HepG2 (cell line): ENCODE results near the gene EED. TPM values are rescaled to one million over a fixed set of nuclear protein-coding genes. Genes with fewer than 3 reads are reported as not detected.

Experiments
- ELF3 ChIP-seq: IDR thresholded peaks from 2 replicates; pipeline ENCODE4 v1.6.1; 2016; ENCODE audit warnings: missing genetic modification reagents, missing compliant biosample characterization
- GABPA ChIP-seq, 2 experiments: IDR thresholded peaks; 2 replicates each; pipeline ENCODE4 v1.6.1; 2011 to 2016; ENCODE audit warnings: low read depth in 2 of 2, low read length in 1 of 2, missing biosample characterization in 1 of 2, missing genetic modification characterization in 1 of 2
- HOMEZ ChIP-seq: IDR thresholded peaks from 2 replicates; pipeline ENCODE4 v1.6.1; 2016; ENCODE audit warnings: low read depth
- IKZF4 ChIP-seq: sonication (generic); formaldehyde crosslinking; IDR thresholded peaks from 2 replicates; pipeline ENCODE4 v1.5.1; 2020; ENCODE audit warnings: borderline replicate concordance, mild to moderate bottlenecking, low read depth, missing genetic modification reagents; ENCODE audit errors: not compliant biosample characterization
- KDM5A ChIP-seq: fragments of 200-600 bp; sonication (generic); IDR thresholded peaks from 2 replicates; pipeline ENCODE4 v1.7.0; 2018; ENCODE audit warnings: antibody characterized with exemption, mild to moderate bottlenecking, low read length, borderline replicate concordance
- KMT2A ChIP-seq: sonication (generic); formaldehyde crosslinking; IDR thresholded peaks from 2 replicates; pipeline ENCODE4 v1.4.0; 2020; ENCODE audit warnings: missing genetic modification reagents
- MED1 ChIP-seq: sonication (generic); formaldehyde crosslinking; IDR thresholded peaks from 2 replicates; pipeline ENCODE4 v1.4.0; 2020; ENCODE audit warnings: missing genetic modification reagents
- MEIS1 ChIP-seq: sonication (generic); formaldehyde crosslinking; IDR thresholded peaks from 2 replicates; pipeline ENCODE4 v1.9.0; 2021; ENCODE audit warnings: mild to moderate bottlenecking, missing genetic modification reagents, moderate library complexity, borderline replicate concordance
- MTA3 ChIP-seq: sonication (generic); formaldehyde crosslinking; IDR thresholded peaks from 2 replicates; pipeline ENCODE4 v1.4.0; 2020; ENCODE audit warnings: missing genetic modification reagents
- PITX1 ChIP-seq: sonication (generic); formaldehyde crosslinking; IDR thresholded peaks from 2 replicates; pipeline ENCODE4 v1.5.1; 2020; ENCODE audit warnings: mild to moderate bottlenecking, missing genetic modification reagents
- SALL1 ChIP-seq: sonication (generic); formaldehyde crosslinking; IDR thresholded peaks from 2 replicates; pipeline ENCODE4 v1.8.0; 2022; ENCODE audit warnings: mild to moderate bottlenecking, missing genetic modification reagents
- SKI ChIP-seq: fragments of 450-650 bp; IDR thresholded peaks from one replicate; pipeline ENCODE4 v1.6.1; 2018; ENCODE audit warnings: mild to moderate bottlenecking; ENCODE audit not compliant: partially characterized antibody
- SRSF1 ChIP-seq: fragments of 200-400 bp; formaldehyde crosslinking; optimal IDR thresholded peaks from 2 replicates; pipeline ENCODE3; 2017; ENCODE audit warnings: mild to moderate bottlenecking, low read depth, low read length, moderate library complexity
- ZFP62 ChIP-seq: sonication (generic); formaldehyde crosslinking; IDR thresholded peaks from 2 replicates; pipeline ENCODE4 v1.4.0; 2020; ENCODE audit warnings: missing genetic modification reagents
- ZNF468 ChIP-seq: sonication (generic); formaldehyde crosslinking; IDR thresholded peaks from 2 replicates; pipeline ENCODE4 v1.8.0; 2022; ENCODE audit warnings: mild to moderate bottlenecking, moderate library complexity, missing genetic modification reagents
- ZNF557 ChIP-seq: sonication (generic); formaldehyde crosslinking; IDR thresholded peaks from 2 replicates; pipeline ENCODE4 v1.4.0; 2020; ENCODE audit warnings: missing genetic modification reagents
- ZNF746 ChIP-seq: sonication (generic); formaldehyde crosslinking; IDR thresholded peaks from 2 replicates; pipeline ENCODE4 v1.8.0; 2022; ENCODE audit warnings: mild to moderate bottlenecking, missing genetic modification reagents
- ZNF773 ChIP-seq: sonication (generic); formaldehyde crosslinking; IDR thresholded peaks from 2 replicates; pipeline ENCODE4 v1.4.0; 2020; ENCODE audit warnings: missing genetic modification reagents, borderline replicate concordance
- polyA plus RNA-seq, 8 experiments: library from polyadenylated mRNA; depleted of rRNA in 3 of 8; stranded (reverse) in 7 of 8; unstranded in 1 of 8; fragments of >200 nt; fragmentation: Illumina TruSeq in 4 of 8; extraction: Trizol in 4 of 8; gene quantifications; 2 replicates each; pipeline versions ENCODE4 v1.2.1 to v1.2.3, GENCODE V29; 2011 to 2016; ENCODE audit warnings: low read depth in 4 of 8, missing spikeins in 1 of 8, mixed read lengths in 1 of 8; ENCODE audit not compliant: insufficient read depth in 1 of 8
- total RNA-seq, 5 experiments: library from RNA; depleted of rRNA; stranded (reverse); fragments of >200 nt; fragmentation: Illumina TruSeq; extraction: Trizol; gene quantifications; 2 replicates each; pipeline ENCODE4 v1.2.3, GENCODE V29; 2016; ENCODE audit warnings: low read depth in 1 of 5
- TF ChIP-seq, protein P1 (sequence below): sonication (generic); formaldehyde crosslinking; IDR thresholded peaks from 2 replicates; pipeline ENCODE4 v1.5.0; 2020; ENCODE audit warnings: mild to moderate bottlenecking, missing genetic modification reagents
- TF ChIP-seq, protein P2 (sequence below): sonication (generic); formaldehyde crosslinking; IDR thresholded peaks from 2 replicates; pipeline ENCODE4 v1.4.0; 2020; ENCODE audit warnings: missing genetic modification reagents
- TF ChIP-seq, protein P3 (sequence below): sonication (generic); formaldehyde crosslinking; IDR thresholded peaks from 2 replicates; pipeline ENCODE4 v1.5.0; 2020; ENCODE audit warnings: missing genetic modification reagents, mild to moderate bottlenecking, borderline replicate concordance

Gene EED
- total and polyA plus RNA-seq, 2 of the 13 experiments (the other 11 are each of a cell fraction or from before 2014, with no cell fraction given): 11.0 to 28.4 TPM

DNA sequence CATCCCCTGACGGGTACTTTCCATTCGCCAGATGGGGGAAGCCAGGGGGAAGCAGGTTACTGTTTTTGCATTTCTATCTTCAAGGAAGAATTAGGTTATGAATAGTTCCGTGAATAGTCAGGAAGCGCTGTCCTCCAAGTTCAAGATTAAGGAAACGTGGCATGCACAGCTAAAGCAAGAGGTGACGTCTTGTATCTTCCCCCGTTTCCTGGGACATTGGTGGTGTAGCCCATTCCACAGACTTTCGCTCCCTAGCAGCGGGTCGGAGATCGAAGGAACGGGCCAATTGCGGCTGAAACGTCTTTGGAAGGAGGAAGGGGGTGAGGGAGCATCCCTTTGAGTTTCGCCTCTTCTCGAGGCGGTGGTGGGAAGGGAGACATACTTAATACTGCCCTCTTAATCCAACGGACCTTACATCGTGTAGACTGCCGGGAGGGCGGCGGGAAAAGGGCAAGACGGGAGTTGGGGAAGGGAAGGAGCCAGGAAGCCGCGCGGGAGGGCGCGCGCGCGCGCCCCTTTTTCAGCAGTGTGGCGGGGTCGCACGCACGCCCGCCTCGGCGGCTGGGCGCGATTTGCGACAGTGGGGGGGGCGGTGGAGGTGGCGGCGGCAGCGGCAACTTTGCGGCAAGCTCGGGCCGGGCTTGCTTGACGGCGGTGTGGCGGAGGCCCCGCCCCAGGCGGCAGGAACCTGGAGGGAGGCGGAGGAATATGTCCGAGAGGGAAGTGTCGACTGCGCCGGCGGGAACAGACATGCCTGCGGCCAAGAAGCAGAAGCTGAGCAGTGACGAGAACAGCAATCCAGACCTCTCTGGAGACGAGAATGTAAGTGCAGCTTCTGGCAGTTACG is at the start of gene EED (continued):
- TF ChIP-seq, protein P1, sequence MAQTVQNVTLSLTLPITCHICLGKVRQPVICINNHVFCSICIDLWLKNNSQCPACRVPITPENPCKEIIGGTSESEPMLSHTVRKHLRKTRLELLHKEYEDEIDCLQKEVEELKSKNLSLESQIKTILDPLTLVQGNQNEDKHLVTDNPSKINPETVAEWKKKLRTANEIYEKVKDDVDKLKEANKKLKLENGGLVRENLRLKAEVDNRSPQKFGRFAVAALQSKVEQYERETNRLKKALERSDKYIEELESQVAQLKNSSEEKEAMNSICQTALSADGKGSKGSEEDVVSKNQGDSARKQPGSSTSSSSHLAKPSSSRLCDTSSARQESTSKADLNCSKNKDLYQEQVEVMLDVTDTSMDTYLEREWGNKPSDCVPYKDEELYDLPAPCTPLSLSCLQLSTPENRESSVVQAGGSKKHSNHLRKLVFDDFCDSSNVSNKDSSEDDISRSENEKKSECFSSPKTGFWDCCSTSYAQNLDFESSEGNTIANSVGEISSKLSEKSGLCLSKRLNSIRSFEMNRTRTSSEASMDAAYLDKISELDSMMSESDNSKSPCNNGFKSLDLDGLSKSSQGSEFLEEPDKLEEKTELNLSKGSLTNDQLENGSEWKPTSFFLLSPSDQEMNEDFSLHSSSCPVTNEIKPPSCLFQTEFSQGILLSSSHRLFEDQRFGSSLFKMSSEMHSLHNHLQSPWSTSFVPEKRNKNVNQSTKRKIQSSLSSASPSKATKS (CRISPR knock-in tag): no peak
- TF ChIP-seq ZNF746 (CRISPR knock-in tag) (no peak), KDM5A (peak; percentile 81; the same call in 1 of the 2 replicates), SKI (peak; percentile 9), GABPA (IDR thresholded peaks at IDR 0.05; ENCODE audit: low read depth, low read length) (peak; percentile 35; the same call in 1 of the 2 replicates), GABPA (CRISPR knock-in tag; IDR thresholded peaks at IDR 0.05; ENCODE audit: low read depth) (peak; percentile 66), SALL1 (CRISPR knock-in tag) (peak; percentile 75), ZNF557 (CRISPR knock-in tag) (no peak), MTA3 (CRISPR knock-in tag) (no peak), PITX1 (CRISPR knock-in tag) (peak; percentile 65; the same call in 1 of the 2 replicates), IKZF4 (CRISPR knock-in tag) (peak; percentile 86), MED1 (peak; percentile 35; the same call in 1 of the 2 replicates), KMT2A (CRISPR knock-in tag) (peak; percentile 82), ZNF773 (no peak), HOMEZ (CRISPR knock-in tag) (peak; percentile 16; the same call in 1 of the 2 replicates), MEIS1 (CRISPR knock-in tag) (no peak), ZFP62 (CRISPR knock-in tag) (no peak), ZNF468 (no peak), ELF3 (CRISPR knock-in tag) (peak; percentile 24; the same call in 1 of the 2 replicates), SRSF1 (peak; percentile 26)
- TF ChIP-seq, protein P2, sequence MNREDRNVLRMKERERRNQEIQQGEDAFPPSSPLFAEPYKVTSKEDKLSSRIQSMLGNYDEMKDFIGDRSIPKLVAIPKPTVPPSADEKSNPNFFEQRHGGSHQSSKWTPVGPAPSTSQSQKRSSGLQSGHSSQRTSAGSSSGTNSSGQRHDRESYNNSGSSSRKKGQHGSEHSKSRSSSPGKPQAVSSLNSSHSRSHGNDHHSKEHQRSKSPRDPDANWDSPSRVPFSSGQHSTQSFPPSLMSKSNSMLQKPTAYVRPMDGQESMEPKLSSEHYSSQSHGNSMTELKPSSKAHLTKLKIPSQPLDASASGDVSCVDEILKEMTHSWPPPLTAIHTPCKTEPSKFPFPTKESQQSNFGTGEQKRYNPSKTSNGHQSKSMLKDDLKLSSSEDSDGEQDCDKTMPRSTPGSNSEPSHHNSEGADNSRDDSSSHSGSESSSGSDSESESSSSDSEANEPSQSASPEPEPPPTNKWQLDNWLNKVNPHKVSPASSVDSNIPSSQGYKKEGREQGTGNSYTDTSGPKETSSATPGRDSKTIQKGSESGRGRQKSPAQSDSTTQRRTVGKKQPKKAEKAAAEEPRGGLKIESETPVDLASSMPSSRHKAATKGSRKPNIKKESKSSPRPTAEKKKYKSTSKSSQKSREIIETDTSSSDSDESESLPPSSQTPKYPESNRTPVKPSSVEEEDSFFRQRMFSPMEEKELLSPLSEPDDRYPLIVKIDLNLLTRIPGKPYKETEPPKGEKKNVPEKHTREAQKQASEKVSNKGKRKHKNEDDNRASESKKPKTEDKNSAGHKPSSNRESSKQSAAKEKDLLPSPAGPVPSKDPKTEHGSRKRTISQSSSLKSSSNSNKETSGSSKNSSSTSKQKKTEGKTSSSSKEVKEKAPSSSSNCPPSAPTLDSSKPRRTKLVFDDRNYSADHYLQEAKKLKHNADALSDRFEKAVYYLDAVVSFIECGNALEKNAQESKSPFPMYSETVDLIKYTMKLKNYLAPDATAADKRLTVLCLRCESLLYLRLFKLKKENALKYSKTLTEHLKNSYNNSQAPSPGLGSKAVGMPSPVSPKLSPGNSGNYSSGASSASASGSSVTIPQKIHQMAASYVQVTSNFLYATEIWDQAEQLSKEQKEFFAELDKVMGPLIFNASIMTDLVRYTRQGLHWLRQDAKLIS: peak; percentile 38; the same call in 1 of the 2 replicates
- TF ChIP-seq, protein P3, sequence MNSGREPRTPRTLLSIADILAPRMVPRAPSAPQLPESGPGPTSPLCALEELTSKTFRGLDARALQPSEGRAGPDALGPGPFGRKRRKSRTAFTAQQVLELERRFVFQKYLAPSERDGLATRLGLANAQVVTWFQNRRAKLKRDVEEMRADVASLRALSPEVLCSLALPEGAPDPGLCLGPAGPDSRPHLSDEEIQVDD: peak; percentile 71; the same call in 1 of the 2 replicates
